GOT3 (cell line): ENCODE measurements around the gene DMXL2.

Experiments used
- DNase-seq: peaks from one replicate; lab custom pipeline; 2025; ENCODE audit warnings: mixed read lengths; lab: John Stamatoyannopoulos, UW

DMXL2 gene

GRCh38 chr15:51403946-51404695 lies 218.4 kb downstream of the DMXL2 start:
- no peak for DNase-seq

GRCh38 chr15:51403072-51403878 lies 219.3 kb downstream of the DMXL2 start:
- no peak for DNase-seq

- DNase-seq = no peak
Observed at GRCh38 chr15:51401872-51402517, 220.6 kb downstream of the DMXL2 start.

- DNase-seq = no peak
Observed at GRCh38 chr15:51401051-51401780, 221.4 kb downstream of the DMXL2 start.

- no peak for DNase-seq
Observed at GRCh38 chr15:51398626-51399025, 223.9 kb downstream of the DMXL2 start.
